Tibial nerve (tissue), 4 donors: ENCODE data around the gene HRK.

Experiments used
- CTCF ChIP-seq, 5 experiments: fragments of 200-600 bp in 3 of 5; fragments of 450-650 bp in 2 of 5; sonication (generic) in 3 of 5; IDR thresholded peaks; one replicate each; pipeline ENCODE4 v1.5.1; 2016 to 2019; ENCODE audit warnings: antibody characterized with exemption in 5 of 5, mild to moderate bottlenecking in 3 of 5, moderate library complexity in 2 of 5
- EP300 ChIP-seq, 2 donors: sonication (generic); formaldehyde crosslinking; IDR thresholded peaks; one replicate each; pipeline ENCODE4 v1.6.1; 2017; ENCODE audit warnings: antibody characterized with exemption in 2 of 2, mild to moderate bottlenecking in 1 of 2
- POLR2A ChIP-seq, 2 donors: fragments of 450-650 bp; IDR thresholded peaks; one replicate each; pipeline ENCODE4 v1.6.1; 2017; ENCODE audit warnings: antibody characterized with exemption in 2 of 2, mild to moderate bottlenecking in 2 of 2, moderate library complexity in 2 of 2

- TF ChIP-seq CTCF (IDR thresholded peaks at IDR 0.05) (no peak), EP300 (IDR thresholded peaks at IDR 0.05) (no peak), POLR2A (IDR thresholded peaks at IDR 0.05) (no peak)
These were observed 13.7 kb downstream of the HRK start for GRCh38 chr12:116867523-116867922.
